GM19238 (cell line): ENCODE results near the gene WWOX.

Experiments used
- DNase-seq: peaks from one replicate; pipeline ENCODE4 v3.0.0; 2011; ENCODE audit warnings: low spot score; ENCODE audit not compliant: insufficient read length

The WWOX gene

GRCh38 chr16:78461496-78462287 is 362.2 kb downstream of the WWOX start:
- DNase-seq, result no peak

GRCh38 chr16:78462288-78463208 is 363.1 kb downstream of the WWOX start:
- DNase-seq, result no peak

- DNase-seq, result no peak
Observed at GRCh38 chr16:78463591-78463990, 364.1 kb downstream of the WWOX start.

- no peak for DNase-seq
Observed at GRCh38 chr16:78464833-78465232, 365.4 kb downstream of the WWOX start.

- no peak for DNase-seq
Observed at GRCh38 chr16:78465730-78466129, 366.3 kb downstream of the WWOX start.

GRCh38 chr16:78469787-78470186 is 370.3 kb downstream of the WWOX start:
- no peak for DNase-seq

- no peak for DNase-seq
Observed at GRCh38 chr16:78473031-78473699, 373.7 kb downstream of the WWOX start.

GRCh38 chr16:78474762-78475161 is 375.3 kb downstream of the WWOX start:
- no peak for DNase-seq

- DNase-seq, result no peak
Observed at GRCh38 chr16:78476615-78477014, 377.2 kb downstream of the WWOX start.

- no peak for DNase-seq
Observed at GRCh38 chr16:78478267-78478861, 378.9 kb downstream of the WWOX start.

- no peak for DNase-seq
Observed at GRCh38 chr16:78479723-78480122, 380.3 kb downstream of the WWOX start.

GRCh38 chr16:78480588-78480987 is 381.1 kb downstream of the WWOX start:
- no peak for DNase-seq

- DNase-seq, result no peak
Observed at GRCh38 chr16:78483124-78483992, 383.9 kb downstream of the WWOX start.

- DNase-seq, result no peak
Observed at GRCh38 chr16:78484509-78485058, 385.1 kb downstream of the WWOX start.

- no peak for DNase-seq
Observed at GRCh38 chr16:78485188-78485916, 385.9 kb downstream of the WWOX start.

GRCh38 chr16:78485917-78486257 is 386.4 kb downstream of the WWOX start:
- no peak for DNase-seq

GRCh38 chr16:78487471-78487870 is 388.0 kb downstream of the WWOX start:
- DNase-seq, result no peak

- DNase-seq, result no peak
Observed at GRCh38 chr16:78489072-78489471, 389.6 kb downstream of the WWOX start.

GRCh38 chr16:78489631-78490030 is 390.2 kb downstream of the WWOX start:
- DNase-seq, result no peak

- DNase-seq, result no peak
Observed at GRCh38 chr16:78490431-78490830, 391.0 kb downstream of the WWOX start.
